Epithelial cell of proximal tubule (primary cell): ENCODE measurements around the gene ZNF567. TPM values are rescaled to one million over a fixed set of nuclear protein-coding genes. Genes with fewer than 3 reads are reported as not detected.

Experiments used
- DNase-seq: peaks from one replicate; pipeline ENCODE4 v3.0.0-alpha.2; 2011; ENCODE audit warnings: low read depth
- H3K4me3 ChIP-seq: 2 replicates; pipeline ENCODE4 v1.5.1; 2011; ENCODE audit warnings: low read depth, mild to moderate bottlenecking, low read length
- CTCF ChIP-seq: conservative IDR thresholded peaks from 2 replicates; pipeline ENCODE4 v1.5.1; 2012; ENCODE audit warnings: low read depth, mild to moderate bottlenecking, low read length
- total RNA-seq: library from RNA; depleted of rRNA; stranded (reverse); fragments of >200 nt; gene quantifications from 2 replicates; pipeline ENCODE4 v1.2.3, GENCODE V29; 2015

The ZNF567 gene
- total RNA-seq, result 1.7 and 2.9 TPM in 2 replicates

GRCh38 chr19:36687214-36688056 lies at the start of gene ZNF567:
Gene ZNF567, plus strand, starts transcription at chr19:36687612. Its CDS starts 7,256 bp downstream, at chr19:36694868.
- H3K4me3 ChIP-seq, result peak within 1 kb of the TSS; percentile 96

GRCh38 chr19:36638862-36639510 lies 48.4 kb upstream of the ZNF567 start:
- no peak overlapping the region for H3K4me3 ChIP-seq
- no peak for TF ChIP-seq CTCF
- no peak for DNase-seq

More at GRCh38 chr19:36687214-36688056, at the start of gene ZNF567:
- peak; percentile 59 for DNase-seq
- no peak for TF ChIP-seq CTCF

GRCh38 chr19:36646746-36647145 lies 40.7 kb upstream of the ZNF567 start:
- no peak for TF ChIP-seq CTCF
- DNase-seq, result no peak
- H3K4me3 ChIP-seq, result no peak overlapping the region

- H3K4me3 ChIP-seq, result no peak overlapping the region
- no peak for DNase-seq
- no peak for TF ChIP-seq CTCF
These were observed 34.5 kb upstream of the ZNF567 start for GRCh38 chr19:36652958-36653357.

GRCh38 chr19:36665832-36666231 lies 21.6 kb upstream of the ZNF567 start:
- H3K4me3 ChIP-seq, result peak overlapping the region; percentile 75
- no peak for DNase-seq
- TF ChIP-seq CTCF, result no peak

GRCh38 chr19:36668646-36669045 lies 18.8 kb upstream of the ZNF567 start:
- no peak for TF ChIP-seq CTCF
- H3K4me3 ChIP-seq, result no peak overlapping the region
- DNase-seq, result no peak
